SKM-1 (cell line): ENCODE data around the gene CCL8.

Experiments
- DNase-seq: peaks from one replicate; lab custom pipeline; 2025; ENCODE audit not compliant: unreplicated experiment; lab: John Stamatoyannopoulos, UW

CCL8 gene

GRCh38 chr17:34366529-34367107 is 47.4 kb downstream of the CCL8 start:
- no peak for DNase-seq

- DNase-seq = no peak
Observed at GRCh38 chr17:34367486-34368195, 48.4 kb downstream of the CCL8 start.

- no peak for DNase-seq
Observed at GRCh38 chr17:34368196-34368945, 49.1 kb downstream of the CCL8 start.

DNA sequence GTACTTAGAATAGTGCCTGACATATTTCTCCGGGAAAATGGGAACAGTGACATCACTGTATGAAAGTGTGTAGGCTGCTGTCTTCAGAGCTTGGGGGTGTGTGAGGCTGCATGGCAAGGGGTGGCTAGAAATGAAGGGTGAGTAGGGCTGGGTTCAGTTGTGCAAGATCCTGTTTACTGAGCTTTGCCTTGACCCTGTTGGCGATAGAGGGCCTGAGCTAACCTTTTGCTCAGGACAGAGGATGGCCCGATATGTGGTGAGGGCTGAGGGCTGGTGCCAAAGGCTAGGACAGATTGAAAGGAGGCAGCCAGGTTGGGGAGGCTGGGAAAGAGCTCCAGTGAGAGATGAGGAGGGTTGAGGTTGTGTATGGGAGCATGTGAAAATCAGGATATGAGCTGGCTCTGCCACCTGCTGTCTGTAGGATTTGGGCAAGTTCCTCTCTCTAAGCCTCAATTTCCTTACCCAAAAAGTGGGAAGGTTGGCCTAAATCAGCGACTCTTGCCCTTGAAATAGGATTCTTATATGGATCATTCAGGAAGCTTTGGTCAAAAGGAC is 49.8 kb downstream of the CCL8 start:
- DNase-seq = no peak

GRCh38 chr17:34369571-34369970 is 50.3 kb downstream of the CCL8 start:
- no peak for DNase-seq

GRCh38 chr17:34370376-34370996 is 51.3 kb downstream of the CCL8 start:
- DNase-seq = no peak

GRCh38 chr17:34370997-34371395 is 51.8 kb downstream of the CCL8 start:
- DNase-seq = no peak
